Osteocyte (in vitro differentiated cells): Measurements from ENCODE around the gene EPHA2. TPM values are rescaled to one million over a fixed set of nuclear protein-coding genes. Genes with fewer than 3 reads are reported as not detected.

ENCODE experiments used
- DNase-seq: peaks from one replicate; pipeline ENCODE4 v3.0.0; 2021; ENCODE audit warnings: mixed read lengths; ENCODE audit not compliant: unreplicated experiment; ENCODE audit errors: extremely low spot score
- H3K27ac Mint-ChIP-seq: one replicate; pipeline ENCODE4 v1.8.0; 2021; ENCODE audit warnings: mild to moderate bottlenecking, mixed read lengths; ENCODE audit not compliant: unreplicated experiment
- H3K27me3 Mint-ChIP-seq: one replicate; pipeline ENCODE4 v1.8.0; 2021; ENCODE audit warnings: mixed read lengths; ENCODE audit not compliant: unreplicated experiment
- H3K36me3 Mint-ChIP-seq: one replicate; pipeline ENCODE4 v1.8.0; 2021; ENCODE audit warnings: mixed read lengths; ENCODE audit not compliant: unreplicated experiment
- H3K4me1 Mint-ChIP-seq: one replicate; pipeline ENCODE4 v1.8.0; 2021; ENCODE audit warnings: mixed read lengths; ENCODE audit not compliant: unreplicated experiment
- H3K4me3 Mint-ChIP-seq: one replicate; pipeline ENCODE4 v1.8.0; 2021; ENCODE audit warnings: mild to moderate bottlenecking, moderate library complexity, mixed read lengths; ENCODE audit not compliant: unreplicated experiment
- H3K9me3 Mint-ChIP-seq: one replicate; pipeline ENCODE4 v1.8.0; 2021; ENCODE audit warnings: mixed read lengths; ENCODE audit not compliant: unreplicated experiment
- CTCF ChIP-seq: fragments of 200-600 bp; sonication (generic); IDR thresholded peaks from 2 replicates; pipeline ENCODE4 v1.5.0; 2021; ENCODE audit warnings: antibody characterized with exemption, mild to moderate bottlenecking, moderate library complexity
- total RNA-seq: library from RNA; stranded (reverse); gene quantifications from 2 replicates; pipeline ENCODE4 v1.2.1, GENCODE V29; 2021

The EPHA2 gene
- total RNA-seq, 1 donor from 2014 or later = 152 TPM

DNA sequence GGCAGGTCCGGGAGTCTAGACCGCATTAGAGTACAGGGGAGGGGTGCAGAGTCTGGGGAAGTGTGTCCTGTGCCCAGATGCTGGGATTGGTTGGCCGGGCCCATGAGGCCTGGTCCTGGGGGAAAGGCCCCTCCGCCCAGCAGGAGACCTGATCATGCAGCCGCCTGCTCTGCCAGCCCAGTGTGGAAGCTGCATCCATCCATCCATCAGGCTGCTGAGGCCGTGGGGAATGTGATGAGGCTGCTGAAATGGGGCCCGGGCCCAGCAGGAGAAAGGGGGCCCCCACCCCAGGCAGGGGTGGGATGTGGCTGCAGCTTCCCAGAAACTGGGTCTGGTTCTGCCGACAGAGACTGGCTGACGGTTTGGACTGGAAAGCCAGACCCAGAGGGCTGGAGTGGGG, 37.2 kb downstream of the EPHA2 start:
- no peak overlapping the region for H3K4me3 Mint-ChIP-seq
- no peaks in the 10 kb centered on the region for H3K9me3 Mint-ChIP-seq
- H3K27ac Mint-ChIP-seq = no peak overlapping the region
- H3K27me3 Mint-ChIP-seq = no peaks in the 10 kb centered on the region
- no peak for TF ChIP-seq CTCF
- peaks cover 10% of the 10 kb centered on the region for H3K36me3 Mint-ChIP-seq
- no peak for DNase-seq
- peaks cover 38% of the 10 kb centered on the region for H3K4me1 Mint-ChIP-seq

- Mint-ChIP-seq H3K27ac (no peak overlapping the region), H3K9me3 (no peaks in the 10 kb centered on the region)
Measured at GRCh38 chr1:16117936-16118335, 37.9 kb downstream of the EPHA2 start.

DNA sequence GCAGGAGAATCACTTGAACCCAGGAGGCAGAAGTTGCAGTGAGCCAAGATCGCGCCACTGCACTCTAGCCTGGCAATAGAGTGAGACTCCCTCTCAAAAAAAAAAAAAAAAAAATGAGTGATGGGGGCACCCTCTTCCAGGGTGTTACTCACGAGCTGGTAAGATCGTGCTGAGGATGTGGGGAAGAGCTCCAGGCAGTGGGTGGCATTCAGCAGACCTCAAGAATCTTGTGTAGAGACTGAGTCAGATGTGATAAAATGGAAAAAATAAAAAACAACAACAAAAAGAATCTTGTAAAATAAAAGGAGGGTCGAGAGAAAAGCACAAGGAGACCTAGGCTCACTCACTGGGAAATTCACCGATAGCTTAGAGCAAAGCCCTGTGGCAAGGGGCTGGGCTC, 38.5 kb downstream of the EPHA2 start:
- no peak for TF ChIP-seq CTCF
- Mint-ChIP-seq H3K4me3 (no peak overlapping the region), H3K9me3 (no peaks in the 10 kb centered on the region), H3K36me3 (no peaks in the 10 kb centered on the region), H3K27ac (peak overlapping the region; percentile 2), H3K27me3 (no peaks in the 10 kb centered on the region), H3K4me1 (peaks cover 38% of the 10 kb centered on the region)
- no peak for DNase-seq

More at GRCh38 chr1:16117936-16118335, 37.9 kb downstream of the EPHA2 start:
- DNase-seq = no peak
- H3K36me3 Mint-ChIP-seq = peaks cover 3% of the 10 kb centered on the region
- no peak for TF ChIP-seq CTCF
- peaks cover 38% of the 10 kb centered on the region for H3K4me1 Mint-ChIP-seq
- H3K4me3 Mint-ChIP-seq = no peak overlapping the region
- H3K27me3 Mint-ChIP-seq = no peaks in the 10 kb centered on the region

DNA sequence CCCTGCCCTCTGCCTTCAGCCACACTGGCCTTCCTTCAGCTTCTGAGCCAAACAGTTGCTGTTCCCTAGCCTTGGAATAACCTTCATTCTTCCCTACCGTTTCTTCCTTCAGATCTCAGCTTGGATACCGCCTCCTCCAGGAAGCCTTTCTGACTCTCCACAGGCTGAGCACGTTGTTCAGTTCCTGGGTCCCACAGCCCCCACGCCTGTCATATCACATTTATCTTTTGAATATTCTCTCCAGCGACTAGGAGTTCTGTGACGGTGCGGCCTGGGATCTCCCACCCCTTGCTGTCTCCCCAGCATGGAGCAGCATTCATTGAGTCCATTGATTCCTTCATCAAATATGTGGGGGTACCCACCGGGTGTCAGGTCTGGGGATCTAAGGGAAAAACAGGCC, 39.2 kb downstream of the EPHA2 start:
- no peaks in the 10 kb centered on the region for H3K27me3 Mint-ChIP-seq
- no peaks in the 10 kb centered on the region for H3K36me3 Mint-ChIP-seq
- no peak overlapping the region for H3K4me3 Mint-ChIP-seq
- H3K4me1 Mint-ChIP-seq = peaks cover 38% of the 10 kb centered on the region
- no peak for TF ChIP-seq CTCF
- no peak for DNase-seq
- no peak overlapping the region for H3K27ac Mint-ChIP-seq
- no peaks in the 10 kb centered on the region for H3K9me3 Mint-ChIP-seq

DNA sequence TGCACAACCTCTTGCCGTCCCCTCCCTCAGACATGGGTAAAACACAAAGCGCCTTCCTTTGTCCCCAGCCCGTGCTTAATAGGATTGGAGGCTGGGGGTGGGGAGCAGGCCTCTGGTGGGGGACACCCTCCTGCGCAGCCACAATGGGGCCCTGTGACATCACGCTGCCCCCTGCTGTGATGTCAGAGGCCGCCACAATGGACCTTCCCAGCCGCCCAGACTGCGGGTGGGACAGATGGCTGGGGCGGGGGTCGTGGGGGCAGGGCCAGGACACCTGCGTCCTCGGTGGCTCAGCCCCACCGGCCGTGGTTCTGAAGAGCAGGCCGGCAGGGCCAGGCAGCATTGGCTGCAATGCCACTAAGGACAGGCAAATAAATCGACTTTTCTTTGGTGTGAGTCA, 39.9 kb downstream of the EPHA2 start:
- peaks cover 35% of the 10 kb centered on the region for H3K4me1 Mint-ChIP-seq
- TF ChIP-seq CTCF = no peak
- no peaks in the 10 kb centered on the region for H3K27me3 Mint-ChIP-seq
- no peak overlapping the region for H3K27ac Mint-ChIP-seq
- no peaks in the 10 kb centered on the region for H3K36me3 Mint-ChIP-seq
- H3K4me3 Mint-ChIP-seq = no peak overlapping the region
- DNase-seq = no peak
- H3K9me3 Mint-ChIP-seq = no peaks in the 10 kb centered on the region
